Central memory CD8-positive, alpha-beta T cell (primary cell): ENCODE results near the gene NR2F1.

Source experiments
- ATAC-seq: fragments of 150-1000 bp; cut with Tn5 transposase; replicated peaks from 2 replicates; pipeline ENCODE4 v1.10.0; 2022; ENCODE audit warnings: mild to moderate bottlenecking, moderate FRiP score, moderate number of reproducible peaks; ENCODE audit not compliant: poor library complexity, severe bottlenecking; ENCODE audit errors: extremely low read depth
- DNase-seq, 2 donors: peaks; one replicate each; pipeline ENCODE4 v3.0.0; 2021; ENCODE audit warnings: low spot score in 2 of 2
- H3K27ac Mint-ChIP-seq: one replicate; pipeline ENCODE4 v1.8.0; 2022; ENCODE audit warnings: low read depth, mild to moderate bottlenecking, moderate library complexity, mixed read lengths
- H3K27me3 Mint-ChIP-seq: one replicate; pipeline ENCODE4 v1.8.0; 2022; ENCODE audit warnings: mixed read lengths
- H3K36me3 Mint-ChIP-seq: one replicate; pipeline ENCODE4 v1.8.0; 2022; ENCODE audit warnings: mild to moderate bottlenecking, moderate library complexity, mixed read lengths; ENCODE audit not compliant: insufficient read depth
- H3K4me1 Mint-ChIP-seq: one replicate; pipeline ENCODE4 v1.8.0; 2022; ENCODE audit warnings: mixed read lengths
- H3K4me3 Mint-ChIP-seq: one replicate; pipeline ENCODE4 v1.8.0; 2022; ENCODE audit warnings: mild to moderate bottlenecking, moderate library complexity, mixed read lengths
- H3K9me3 Mint-ChIP-seq: one replicate; pipeline ENCODE4 v1.8.0; 2022; ENCODE audit warnings: mixed read lengths

The NR2F1 gene

GRCh38 chr5:93609762-93610161 is 26.7 kb downstream of the NR2F1 start:
- Mint-ChIP-seq H3K4me1 (peaks cover 26% of the 10 kb centered on the region), H3K36me3 (peaks cover 6% of the 10 kb centered on the region), H3K4me3 (no peak overlapping the region), H3K27me3 (no peaks in the 10 kb centered on the region), H3K9me3 (no peaks in the 10 kb centered on the region), H3K27ac (no peak overlapping the region)
- ATAC-seq = no peak
- DNase-seq = no peak

GRCh38 chr5:93610581-93611272 is 27.7 kb downstream of the NR2F1 start:
- Mint-ChIP-seq H3K27ac (no peak overlapping the region), H3K4me3 (no peak overlapping the region), H3K4me1 (peaks cover 24% of the 10 kb centered on the region), H3K27me3 (no peaks in the 10 kb centered on the region), H3K9me3 (no peaks in the 10 kb centered on the region), H3K36me3 (peaks cover 6% of the 10 kb centered on the region)
- ATAC-seq (no peak), DNase-seq (no peak)

GRCh38 chr5:93611273-93611975 is 28.4 kb downstream of the NR2F1 start:
- no peak overlapping the region for H3K4me3 Mint-ChIP-seq
- H3K36me3 Mint-ChIP-seq = peaks cover 6% of the 10 kb centered on the region
- H3K27ac Mint-ChIP-seq = no peak overlapping the region
- H3K27me3 Mint-ChIP-seq = no peaks in the 10 kb centered on the region
- ATAC-seq (no peak), DNase-seq (no peak)
- no peaks in the 10 kb centered on the region for H3K9me3 Mint-ChIP-seq
- H3K4me1 Mint-ChIP-seq = peaks cover 24% of the 10 kb centered on the region

GRCh38 chr5:93611976-93612854 is 29.2 kb downstream of the NR2F1 start:
- H3K36me3 Mint-ChIP-seq = peaks cover 6% of the 10 kb centered on the region
- DNase-seq (no peak), ATAC-seq (no peak)
- H3K9me3 Mint-ChIP-seq = no peaks in the 10 kb centered on the region
- peaks cover 23% of the 10 kb centered on the region for H3K4me1 Mint-ChIP-seq
- no peaks in the 10 kb centered on the region for H3K27me3 Mint-ChIP-seq
- no peak overlapping the region for H3K4me3 Mint-ChIP-seq
- H3K27ac Mint-ChIP-seq = no peak overlapping the region

GRCh38 chr5:93612855-93613243 is 29.8 kb downstream of the NR2F1 start:
- Mint-ChIP-seq H3K9me3 (no peaks in the 10 kb centered on the region), H3K27me3 (no peaks in the 10 kb centered on the region), H3K27ac (no peak overlapping the region), H3K36me3 (peaks cover 6% of the 10 kb centered on the region), H3K4me1 (peaks cover 17% of the 10 kb centered on the region), H3K4me3 (no peak overlapping the region)
- no peak for DNase-seq
- ATAC-seq = no peak

GRCh38 chr5:93616538-93617174 is 33.6 kb downstream of the NR2F1 start:
- ATAC-seq = no peak
- no peaks in the 10 kb centered on the region for H3K9me3 Mint-ChIP-seq
- H3K27ac Mint-ChIP-seq = no peak overlapping the region
- no peak overlapping the region for H3K4me3 Mint-ChIP-seq
- H3K4me1 Mint-ChIP-seq = peaks cover 25% of the 10 kb centered on the region
- no peaks in the 10 kb centered on the region for H3K27me3 Mint-ChIP-seq
- peaks cover 14% of the 10 kb centered on the region for H3K36me3 Mint-ChIP-seq
- no peak for DNase-seq

GRCh38 chr5:93620487-93621326 is 37.7 kb downstream of the NR2F1 start:
- no peaks in the 10 kb centered on the region for H3K27me3 Mint-ChIP-seq
- DNase-seq (peak; percentile 42 to 57), ATAC-seq (peak; percentile 54)
- H3K4me1 Mint-ChIP-seq = peaks cover 32% of the 10 kb centered on the region
- peaks cover 16% of the 10 kb centered on the region for H3K36me3 Mint-ChIP-seq
- H3K4me3 Mint-ChIP-seq = peak overlapping the region; percentile 90
- no peaks in the 10 kb centered on the region for H3K9me3 Mint-ChIP-seq
- H3K27ac Mint-ChIP-seq = peak overlapping the region; percentile 98

- DNase-seq = no peak
- peak overlapping the region; percentile 98 for H3K27ac Mint-ChIP-seq
- H3K4me3 Mint-ChIP-seq = peak overlapping the region; percentile 90
- no peaks in the 10 kb centered on the region for H3K27me3 Mint-ChIP-seq
- ATAC-seq = no peak
- no peaks in the 10 kb centered on the region for H3K9me3 Mint-ChIP-seq
- H3K36me3 Mint-ChIP-seq = peaks cover 16% of the 10 kb centered on the region
- peaks cover 32% of the 10 kb centered on the region for H3K4me1 Mint-ChIP-seq
Measured at GRCh38 chr5:93621327-93621798, 38.3 kb downstream of the NR2F1 start.

- H3K9me3 Mint-ChIP-seq = no peaks in the 10 kb centered on the region
- H3K27me3 Mint-ChIP-seq = no peaks in the 10 kb centered on the region
- H3K27ac Mint-ChIP-seq = peak overlapping the region; percentile 68
- peaks cover 32% of the 10 kb centered on the region for H3K4me1 Mint-ChIP-seq
- DNase-seq = peak in 1 of 2 donors; percentile 59
- peak; percentile 83 for ATAC-seq
- H3K36me3 Mint-ChIP-seq = peaks cover 16% of the 10 kb centered on the region
- H3K4me3 Mint-ChIP-seq = peak overlapping the region; percentile 90
Measured at GRCh38 chr5:93622240-93622885, 39.3 kb downstream of the NR2F1 start.

GRCh38 chr5:93623153-93623552 is 40.1 kb downstream of the NR2F1 start:
- peaks cover 32% of the 10 kb centered on the region for H3K4me1 Mint-ChIP-seq
- H3K9me3 Mint-ChIP-seq = no peaks in the 10 kb centered on the region
- peaks cover 16% of the 10 kb centered on the region for H3K36me3 Mint-ChIP-seq
- H3K27me3 Mint-ChIP-seq = no peaks in the 10 kb centered on the region
- H3K27ac Mint-ChIP-seq = peak overlapping the region; percentile 68
- DNase-seq (no peak), ATAC-seq (no peak)
- H3K4me3 Mint-ChIP-seq = no peak overlapping the region

- Mint-ChIP-seq H3K27ac (no peak overlapping the region), H3K36me3 (peaks cover 6% of the 10 kb centered on the region), H3K9me3 (no peaks in the 10 kb centered on the region), H3K27me3 (no peaks in the 10 kb centered on the region), H3K4me1 (peaks cover 18% of the 10 kb centered on the region), H3K4me3 (no peak overlapping the region)
- no peak for ATAC-seq
- DNase-seq = no peak
Measured at GRCh38 chr5:93626801-93627200, 43.8 kb downstream of the NR2F1 start.
